Uterus (tissue), 4 donors: Measurements from ENCODE around the gene GALK2. TPM values are rescaled to one million over a fixed set of nuclear protein-coding genes. Genes with fewer than 3 reads are reported as not detected.

Experiments used
- DNase-seq, 2 donors: peaks; one replicate each; pipeline ENCODE4 v3.0.0-alpha.2; 2019 to 2020
- H3K27ac ChIP-seq, 2 donors: fragments of 200-600 bp; sonication (generic); 1 replicate in 1 of 2; 2 replicates in 1 of 2; pipeline ENCODE4 v1.5.1; 2016 to 2018
- H3K27me3 ChIP-seq, 2 donors: fragments of 200-600 bp; sonication (generic); one replicate each; pipeline ENCODE4 v1.5.1; 2018 to 2019; ENCODE audit warnings: control low read depth in 1 of 2
- H3K36me3 ChIP-seq, 2 donors: fragments of 200-600 bp; sonication (generic); one replicate each; pipeline ENCODE4 v1.5.1; 2019; ENCODE audit warnings: control low read depth in 1 of 2
- H3K4me1 ChIP-seq, 2 donors: fragments of 200-600 bp; sonication (generic); one replicate each; pipeline ENCODE4 v1.5.1; 2018 to 2019; ENCODE audit warnings: control low read depth in 1 of 2
- H3K4me3 ChIP-seq, 2 donors: fragments of 200-600 bp; sonication (generic); 1 replicate in 1 of 2; 2 replicates in 1 of 2; pipeline ENCODE4 v1.5.1; 2018 to 2019; ENCODE audit warnings: mild to moderate bottlenecking in 1 of 2
- H3K9me3 ChIP-seq, 2 donors: fragments of 200-600 bp; sonication (generic); one replicate each; pipeline ENCODE4 v1.5.1; 2019; ENCODE audit warnings: control low read depth in 1 of 2
- POLR2A ChIP-seq, 2 donors: fragments of 450-650 bp; IDR thresholded peaks; one replicate each; pipeline ENCODE4 v1.6.1; 2016; ENCODE audit warnings: antibody characterized with exemption in 2 of 2, mild to moderate bottlenecking in 1 of 2, moderate library complexity in 1 of 2
- intact Hi-C: fragments of 100-400 bp; cut with DNase I; formaldehyde crosslinking; loops from one replicate; pipeline ENCODE4 v1.15.1; 2023; ENCODE audit warnings: low total_unique reads
- total RNA-seq, 4 donors: library from RNA; depleted of rRNA in 3 of 4; stranded (reverse); fragments of >200 nt in 3 of 4; gene quantifications; one replicate each; pipeline versions ENCODE4 v1.1.0 to v1.2.4, GENCODE V29; 2014 to 2023
- TF ChIP-seq, protein P1 (sequence below), 4 experiments: fragments of 200-600 bp in 2 of 4; fragments of 450-650 bp in 2 of 4; sonication (generic) in 2 of 4; IDR thresholded peaks; one replicate each; pipeline ENCODE4 v1.5.1; 2016 to 2019; ENCODE audit warnings: antibody characterized with exemption in 4 of 4, mild to moderate bottlenecking in 2 of 4, moderate library complexity in 1 of 4
- donor health status: DM: yes; HTN: yes; CAD: no.

GALK2 gene
- total RNA-seq, 4 donors from 2014 or later: 65.1 to 178 (median 79.4) TPM

DNA sequence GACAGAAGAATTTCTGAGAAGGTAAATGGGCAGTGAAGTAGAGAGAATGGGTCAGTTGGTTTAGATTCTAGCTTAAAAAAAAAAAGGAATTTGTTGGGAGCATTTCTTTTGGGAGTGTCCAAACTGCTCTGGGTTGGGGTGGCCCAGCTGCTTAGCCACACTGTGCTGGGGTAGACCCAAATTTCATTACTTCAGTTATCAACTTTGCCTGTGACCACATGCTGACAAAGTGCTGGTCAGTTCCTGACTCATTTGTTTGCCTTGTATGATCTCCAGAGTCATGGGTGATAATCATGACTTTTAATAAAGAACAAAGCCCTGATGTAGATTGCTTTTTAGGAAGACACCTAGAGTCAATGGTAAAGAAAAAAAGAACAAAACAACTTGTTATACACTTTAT is 131.5 kb downstream of the GALK2 start:
- no peak for TF ChIP-seq POLR2A (IDR thresholded peaks at IDR 0.05)
- TF ChIP-seq, protein P1, sequence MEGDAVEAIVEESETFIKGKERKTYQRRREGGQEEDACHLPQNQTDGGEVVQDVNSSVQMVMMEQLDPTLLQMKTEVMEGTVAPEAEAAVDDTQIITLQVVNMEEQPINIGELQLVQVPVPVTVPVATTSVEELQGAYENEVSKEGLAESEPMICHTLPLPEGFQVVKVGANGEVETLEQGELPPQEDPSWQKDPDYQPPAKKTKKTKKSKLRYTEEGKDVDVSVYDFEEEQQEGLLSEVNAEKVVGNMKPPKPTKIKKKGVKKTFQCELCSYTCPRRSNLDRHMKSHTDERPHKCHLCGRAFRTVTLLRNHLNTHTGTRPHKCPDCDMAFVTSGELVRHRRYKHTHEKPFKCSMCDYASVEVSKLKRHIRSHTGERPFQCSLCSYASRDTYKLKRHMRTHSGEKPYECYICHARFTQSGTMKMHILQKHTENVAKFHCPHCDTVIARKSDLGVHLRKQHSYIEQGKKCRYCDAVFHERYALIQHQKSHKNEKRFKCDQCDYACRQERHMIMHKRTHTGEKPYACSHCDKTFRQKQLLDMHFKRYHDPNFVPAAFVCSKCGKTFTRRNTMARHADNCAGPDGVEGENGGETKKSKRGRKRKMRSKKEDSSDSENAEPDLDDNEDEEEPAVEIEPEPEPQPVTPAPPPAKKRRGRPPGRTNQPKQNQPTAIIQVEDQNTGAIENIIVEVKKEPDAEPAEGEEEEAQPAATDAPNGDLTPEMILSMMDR (IDR thresholded peaks at IDR 0.05): no peak
- Histone ChIP-seq H3K9me3 (no peaks in the 10 kb centered on the region), H3K4me1 (no peaks in the 10 kb centered on the region), H3K4me3 (no peak overlapping the region), H3K27me3 (no peaks in the 10 kb centered on the region), H3K36me3 (no peaks in the 10 kb centered on the region), H3K27ac (no peak overlapping the region)
- intact Hi-C loops: no loop called here
- DNase-seq: no peak

DNA sequence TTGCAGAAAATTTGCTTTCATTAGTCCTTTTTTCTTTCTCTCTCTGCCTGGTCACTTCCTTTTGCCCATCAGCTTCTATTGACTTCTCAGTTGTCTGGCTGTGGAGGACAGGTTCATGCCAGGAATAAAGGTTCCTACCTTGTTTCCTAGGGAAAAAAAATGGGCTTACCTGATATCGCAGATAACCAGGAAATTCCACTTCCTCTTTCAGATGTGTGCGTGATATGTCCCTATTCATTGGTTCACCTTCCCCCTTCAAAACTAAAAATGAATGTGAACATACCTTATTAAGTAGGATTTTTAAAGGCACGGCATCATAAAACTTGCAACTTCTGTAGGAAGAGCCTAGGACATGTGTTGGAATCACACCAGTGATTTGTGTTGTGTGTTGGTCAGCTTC is 133.0 kb downstream of the GALK2 start:
- no peak for TF ChIP-seq POLR2A (IDR thresholded peaks at IDR 0.05)
- TF ChIP-seq, protein P1 (IDR thresholded peaks at IDR 0.05): no peak
- Histone ChIP-seq H3K4me3 (no peak overlapping the region), H3K27me3 (no peaks in the 10 kb centered on the region), H3K27ac (no peak overlapping the region), H3K36me3 (no peaks in the 10 kb centered on the region), H3K9me3 (no peaks in the 10 kb centered on the region), H3K4me1 (no peaks in the 10 kb centered on the region)
- intact Hi-C loops: no loop called here
- DNase-seq: no peak

DNA sequence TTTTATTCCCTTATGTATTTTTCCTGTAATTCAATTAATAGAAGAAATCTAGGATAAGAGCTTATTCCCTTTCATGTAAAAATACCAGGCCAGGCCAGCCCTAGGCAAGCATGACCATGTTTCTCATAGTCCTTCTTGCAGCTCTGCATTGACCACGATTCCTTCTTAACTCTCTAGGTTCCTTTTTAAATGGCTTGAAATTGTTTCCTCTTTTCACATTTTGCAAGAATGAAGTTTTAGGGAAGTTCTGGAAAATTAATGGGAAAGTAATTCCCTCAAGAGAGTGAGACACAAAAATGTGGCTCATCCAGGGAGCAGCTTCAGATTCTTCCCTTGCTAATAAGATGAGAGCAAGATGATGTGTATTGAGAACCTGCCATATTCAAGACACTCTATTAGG is 136.5 kb downstream of the GALK2 start:
- Histone ChIP-seq H3K4me1 (no peaks in the 10 kb centered on the region), H3K27me3 (no peaks in the 10 kb centered on the region), H3K9me3 (no peaks in the 10 kb centered on the region), H3K36me3 (no peaks in the 10 kb centered on the region), H3K27ac (no peak overlapping the region), H3K4me3 (no peak overlapping the region)
- TF ChIP-seq POLR2A (IDR thresholded peaks at IDR 0.05): no peak
- TF ChIP-seq, protein P1 (IDR thresholded peaks at IDR 0.05): no peak
- DNase-seq: no peak
- intact Hi-C loops: no loop called here

DNA sequence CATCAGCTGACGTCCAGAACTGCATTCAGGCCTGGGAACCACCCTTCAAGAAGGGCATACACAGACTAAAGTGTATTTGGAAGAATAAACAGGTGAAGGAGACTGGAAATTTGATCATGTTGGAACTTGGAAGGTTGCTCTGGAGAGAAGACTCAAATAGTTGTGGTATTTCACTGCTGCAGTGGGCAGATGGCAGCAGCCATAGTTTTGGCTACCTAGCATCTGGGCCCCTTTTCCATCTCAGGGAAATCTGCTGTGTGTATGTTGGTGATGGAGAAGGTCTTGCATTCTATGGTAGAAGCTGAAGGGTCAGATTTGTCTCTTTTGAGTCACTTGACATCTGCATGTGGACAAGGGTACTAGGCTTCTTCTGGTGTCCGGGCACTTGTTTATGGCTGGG is 138.6 kb downstream of the GALK2 start:
- H3K9me3 ChIP-seq: no peaks in the 10 kb centered on the region
- no peaks in the 10 kb centered on the region for H3K27me3 ChIP-seq
- no peak for DNase-seq
- no peak overlapping the region for H3K27ac ChIP-seq
- no peaks in the 10 kb centered on the region for H3K36me3 ChIP-seq
- no peaks in the 10 kb centered on the region for H3K4me1 ChIP-seq
- intact Hi-C loops: no loop called here
- TF ChIP-seq, protein P1 (IDR thresholded peaks at IDR 0.05): no peak
- no peak for TF ChIP-seq POLR2A (IDR thresholded peaks at IDR 0.05)
- H3K4me3 ChIP-seq: no peak overlapping the region

DNA sequence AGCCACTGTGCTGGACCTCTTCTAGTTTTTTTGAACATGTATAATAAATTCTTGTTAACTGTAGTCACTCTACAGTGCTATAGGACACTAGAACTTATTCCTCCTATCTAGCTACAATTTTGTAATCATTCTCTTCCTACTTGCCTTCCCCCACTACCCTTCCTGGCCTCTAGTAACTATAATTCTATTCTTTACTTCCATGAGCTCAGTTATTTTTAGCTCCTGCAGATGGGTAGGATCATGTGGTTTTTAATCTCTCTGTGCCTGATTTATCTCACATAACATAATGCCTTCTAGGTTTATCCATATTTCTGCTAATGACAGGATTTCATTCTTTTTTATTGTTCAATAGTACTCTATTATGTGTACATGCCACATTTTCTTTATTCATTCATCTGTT is 139.8 kb downstream of the GALK2 start:
- TF ChIP-seq, protein P1 (IDR thresholded peaks at IDR 0.05): no peak
- no peak for TF ChIP-seq POLR2A (IDR thresholded peaks at IDR 0.05)
- Histone ChIP-seq H3K27me3 (no peaks in the 10 kb centered on the region), H3K4me3 (no peak overlapping the region), H3K36me3 (no peaks in the 10 kb centered on the region), H3K9me3 (no peaks in the 10 kb centered on the region), H3K4me1 (no peaks in the 10 kb centered on the region), H3K27ac (no peak overlapping the region)
- no peak for DNase-seq
- intact Hi-C loops: no loop called here
